ENCODE results near the gene TMEM98.

DNA sequence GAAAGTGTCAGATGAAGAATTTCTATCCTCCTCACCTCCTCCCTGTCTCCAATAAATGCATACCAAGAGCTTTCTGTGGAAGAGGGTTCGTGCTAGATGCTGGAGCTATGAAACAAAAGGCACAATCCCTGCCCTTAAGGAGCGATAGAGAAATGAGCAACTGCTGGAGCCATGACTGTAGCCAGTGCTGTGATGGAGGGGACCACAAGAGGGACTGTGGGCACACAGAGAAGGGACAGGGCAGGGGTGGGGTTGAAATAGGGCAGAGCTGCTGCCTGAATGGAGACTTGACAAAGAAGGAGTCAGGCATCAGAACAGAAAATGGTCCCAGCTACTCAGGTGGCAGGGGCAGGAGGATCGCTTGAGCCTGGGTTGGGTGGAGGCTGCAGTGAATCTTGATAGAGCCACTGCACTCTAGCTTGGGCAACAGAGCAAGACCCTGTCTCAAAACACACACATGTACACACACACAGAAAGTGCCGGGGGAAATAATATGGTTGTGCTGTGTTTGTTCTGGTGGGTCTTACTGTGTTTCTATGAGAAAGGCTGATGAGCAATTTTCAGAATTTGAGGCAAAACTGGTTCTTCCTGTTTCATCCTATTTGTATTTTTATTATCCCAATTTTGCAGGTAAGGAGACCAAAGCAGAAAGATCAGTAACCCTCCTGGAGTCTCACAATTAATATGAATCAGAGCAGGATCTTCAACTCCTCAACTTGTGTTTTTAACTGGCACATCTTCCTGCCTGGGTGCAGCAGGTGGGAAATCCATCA, 16.5 kb downstream of the TMEM98 start:
- TF ChIP-seq, protein P1, sequence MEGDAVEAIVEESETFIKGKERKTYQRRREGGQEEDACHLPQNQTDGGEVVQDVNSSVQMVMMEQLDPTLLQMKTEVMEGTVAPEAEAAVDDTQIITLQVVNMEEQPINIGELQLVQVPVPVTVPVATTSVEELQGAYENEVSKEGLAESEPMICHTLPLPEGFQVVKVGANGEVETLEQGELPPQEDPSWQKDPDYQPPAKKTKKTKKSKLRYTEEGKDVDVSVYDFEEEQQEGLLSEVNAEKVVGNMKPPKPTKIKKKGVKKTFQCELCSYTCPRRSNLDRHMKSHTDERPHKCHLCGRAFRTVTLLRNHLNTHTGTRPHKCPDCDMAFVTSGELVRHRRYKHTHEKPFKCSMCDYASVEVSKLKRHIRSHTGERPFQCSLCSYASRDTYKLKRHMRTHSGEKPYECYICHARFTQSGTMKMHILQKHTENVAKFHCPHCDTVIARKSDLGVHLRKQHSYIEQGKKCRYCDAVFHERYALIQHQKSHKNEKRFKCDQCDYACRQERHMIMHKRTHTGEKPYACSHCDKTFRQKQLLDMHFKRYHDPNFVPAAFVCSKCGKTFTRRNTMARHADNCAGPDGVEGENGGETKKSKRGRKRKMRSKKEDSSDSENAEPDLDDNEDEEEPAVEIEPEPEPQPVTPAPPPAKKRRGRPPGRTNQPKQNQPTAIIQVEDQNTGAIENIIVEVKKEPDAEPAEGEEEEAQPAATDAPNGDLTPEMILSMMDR (IDR thresholded peaks at IDR 0.05; ENCODE audit: low read length) = no peak
- TF ChIP-seq EZH2 (optimal IDR thresholded peaks at IDR 0.05; ENCODE audit: low read depth, low read length) = no peak
